Stimulated activated CD8-positive, alpha-beta memory T cell treated with anti-CD3 and anti-CD28 coated beads, Interleukin-2, amount 100 ng/mL, for 48 hours (primary cell): ENCODE data around the gene CACNG4.

Experiments
- DNase-seq, 2 donors: peaks; one replicate each; pipeline ENCODE4 v3.0.0-alpha.2; 2020; ENCODE audit warnings: low read depth in 2 of 2

Gene CACNG4

DNA sequence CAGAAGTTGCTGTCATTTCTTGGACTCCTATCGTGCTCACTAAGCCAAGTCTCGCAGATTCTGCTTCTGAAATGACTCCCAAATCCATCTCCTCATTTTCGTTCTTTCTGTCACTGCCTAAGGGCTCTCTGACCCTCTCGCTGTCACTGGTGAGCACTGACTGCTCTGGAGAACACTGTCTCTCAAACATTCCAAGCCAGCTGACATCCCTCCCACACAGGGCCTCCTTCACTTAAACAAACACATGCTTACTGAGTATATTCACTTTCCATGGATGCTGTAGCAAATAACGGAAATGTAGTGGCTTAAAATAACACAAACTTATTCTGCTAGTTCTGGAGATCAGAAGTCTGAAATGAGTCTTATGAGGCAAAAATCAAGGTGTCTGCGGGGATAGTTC lies 98.6 kb downstream of the CACNG4 start:
- DNase-seq: no peak

DNA sequence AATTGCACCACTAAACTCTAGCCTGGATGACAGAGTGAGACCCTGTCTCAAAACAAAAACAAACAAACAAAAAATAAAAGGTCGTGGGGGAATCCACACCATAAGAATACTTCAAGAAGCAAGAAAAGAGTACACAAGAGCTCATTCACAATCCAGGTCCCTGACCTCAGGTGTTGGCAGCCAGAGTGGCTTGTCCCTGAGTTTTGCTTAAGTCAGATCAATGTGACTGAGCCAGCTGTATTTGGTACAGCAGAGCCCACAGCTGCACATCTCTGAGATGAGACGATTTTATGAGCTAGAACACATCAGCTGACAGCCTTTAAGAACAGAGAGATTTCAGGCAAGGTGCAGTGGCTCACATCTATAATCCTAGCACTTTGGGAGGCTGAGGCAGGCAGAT lies 102.2 kb downstream of the CACNG4 start:
- no peak for DNase-seq

- no peak for DNase-seq
These were observed 103.3 kb downstream of the CACNG4 start for GRCh38 chr17:67067571-67068482.

- no peak for DNase-seq
These were observed 104.5 kb downstream of the CACNG4 start for GRCh38 chr17:67068999-67069398.

- DNase-seq: no peak
These were observed 105.2 kb downstream of the CACNG4 start for GRCh38 chr17:67069603-67070136.

DNA sequence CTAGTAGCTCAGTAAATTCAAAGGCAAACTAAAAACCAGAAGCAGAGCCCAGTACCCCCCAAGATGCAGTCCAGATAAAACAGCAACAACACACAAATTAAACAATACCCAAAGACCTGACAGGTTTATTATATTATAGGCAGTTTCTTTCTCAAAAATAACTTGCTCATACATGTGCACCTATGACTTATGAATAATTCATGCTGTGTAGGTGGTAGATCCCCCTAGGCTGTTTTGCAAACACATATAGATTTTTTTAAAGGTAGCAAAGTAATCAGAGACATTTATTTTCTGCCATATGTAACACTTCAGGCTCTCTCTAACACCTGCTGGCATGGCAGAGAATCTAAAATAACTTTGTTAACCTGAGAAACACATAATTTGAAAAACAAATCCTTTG lies 107.1 kb downstream of the CACNG4 start:
- no peak for DNase-seq

GRCh38 chr17:67072885-67073284 lies 108.4 kb downstream of the CACNG4 start:
- no peak for DNase-seq

DNA sequence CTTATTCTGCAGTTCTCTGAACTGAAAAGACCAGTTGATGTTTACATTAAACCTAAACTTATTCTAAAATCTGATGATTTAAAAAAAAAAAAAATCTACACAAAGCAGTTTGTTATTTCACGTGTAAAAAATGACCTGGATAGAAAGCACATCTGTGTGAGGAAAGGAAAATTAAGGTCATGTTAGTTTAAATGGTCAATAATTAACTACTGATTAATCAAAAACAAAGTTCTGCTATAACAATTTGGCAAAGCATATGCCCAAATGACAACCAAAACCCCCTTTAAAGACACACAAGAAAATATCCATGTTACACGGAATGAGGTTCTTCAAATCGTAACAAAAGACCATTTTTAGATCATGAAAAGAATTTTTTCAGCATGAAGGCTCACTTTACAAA lies 110.3 kb downstream of the CACNG4 start:
- DNase-seq: no peak

GRCh38 chr17:67076290-67076689 lies 111.8 kb downstream of the CACNG4 start:
- no peak for DNase-seq

DNA sequence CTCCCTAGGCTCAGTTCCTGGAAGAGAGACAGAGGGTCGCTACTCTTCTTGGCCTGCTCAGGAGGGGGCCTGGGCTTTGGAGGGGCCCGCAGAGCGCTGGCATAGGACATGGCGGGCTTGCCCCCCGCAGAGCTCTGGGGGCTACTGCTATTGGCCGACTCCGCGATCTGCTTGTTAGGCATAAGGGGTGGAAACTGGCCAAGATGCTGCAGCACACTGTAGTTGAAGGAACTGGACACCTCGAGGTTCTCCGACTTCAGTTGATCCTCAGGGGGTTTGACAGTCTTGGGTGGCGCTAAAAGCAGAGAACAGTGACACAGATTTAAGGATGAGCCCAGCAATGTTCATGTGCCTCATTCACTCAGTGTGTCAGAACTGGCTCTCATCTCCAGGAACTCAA lies 113.8 kb downstream of the CACNG4 start:
- DNase-seq: no peak

DNA sequence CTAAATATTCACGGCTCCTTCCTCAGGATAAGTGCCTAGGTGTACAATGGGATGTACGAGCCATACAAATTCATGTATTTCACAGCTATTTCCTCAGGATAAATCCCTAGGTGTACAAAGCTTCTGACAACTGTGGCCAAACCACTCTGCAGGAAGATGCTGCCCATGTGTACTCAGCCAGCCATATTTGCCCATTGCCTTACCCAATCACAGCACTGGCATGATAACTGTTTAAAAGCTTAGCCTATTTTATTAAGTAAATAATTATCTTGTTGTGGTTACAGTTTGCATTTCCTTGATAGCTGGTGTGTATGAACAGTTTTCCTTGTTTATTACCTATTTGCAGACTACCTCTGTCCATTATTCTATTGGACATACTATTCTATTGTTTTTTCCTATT lies 115.0 kb downstream of the CACNG4 start:
- no peak for DNase-seq

DNA sequence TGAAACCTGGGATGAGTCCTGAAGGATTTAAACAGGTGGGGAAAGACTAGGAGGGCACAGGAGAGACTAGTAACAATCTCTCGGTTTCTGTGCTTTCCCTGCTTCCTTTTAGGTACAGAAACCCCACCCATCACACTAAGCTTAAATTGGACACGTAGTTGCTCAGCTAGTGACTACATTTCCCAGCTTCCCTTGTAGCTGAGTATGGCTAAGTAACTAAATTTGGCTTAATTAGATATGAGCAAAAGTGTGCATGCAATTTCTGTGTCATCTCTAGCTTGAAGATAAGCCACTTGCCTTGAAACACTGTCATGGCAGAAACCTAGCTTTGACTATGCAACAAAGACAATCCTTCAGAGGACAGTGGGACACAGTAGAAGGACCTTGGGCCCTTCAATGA lies 116.3 kb downstream of the CACNG4 start:
- no peak for DNase-seq

DNA sequence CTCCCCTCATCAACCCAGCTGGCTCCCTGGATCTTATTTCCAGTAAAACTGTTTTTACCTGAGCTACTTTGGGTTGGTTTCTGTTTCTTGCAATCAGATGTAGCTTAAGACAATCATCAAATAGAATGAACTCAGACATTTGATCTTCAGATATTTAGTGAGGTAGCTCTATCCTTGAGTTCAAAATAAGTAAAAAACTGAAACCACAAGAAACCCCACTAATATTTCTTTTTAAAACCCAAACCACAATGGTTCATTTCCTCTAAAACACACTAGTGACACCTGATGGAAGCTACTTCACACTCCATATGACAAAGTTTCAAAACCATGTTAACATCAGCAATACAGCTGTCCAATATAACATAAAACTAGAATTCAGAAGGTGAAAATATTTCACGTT lies 117.6 kb downstream of the CACNG4 start:
- DNase-seq: no peak
